GM12878 (cell line): ENCODE data around the gene DHRS7C. TPM values are rescaled to one million over a fixed set of nuclear protein-coding genes. Genes with fewer than 3 reads are reported as not detected.

Experiments
- ATAC-seq: fragments of 200-7000 bp; cut with Tn5 transposase; 3 replicates; pipeline ENCODE4 v1.9.1; 2020; ENCODE audit warnings: mild to moderate bottlenecking, moderate library complexity
- BruUV-seq: library from RNA; stranded (reverse); fragments of 400-500 nt; replicated peaks from 2 replicates; lab custom pipeline; 2021; lab: Mats Ljungman, UMichigan
- CTCF ChIA-PET: fragments of 300-600 bp; sonication (Branson Sonifier 250); formaldehyde crosslinking; extraction: SDS; loops from one replicate; lab custom pipeline; 2021; ENCODE audit warnings: inconsistent platforms; lab: Yijun Ruan, JAX
- POLR2A ChIA-PET: fragments of 350-600 bp; formaldehyde crosslinking; extraction: SDS; loops from one replicate; lab custom pipeline; 2021; ENCODE audit warnings: inconsistent platforms; lab: Charles Lee
- RAD21 ChIA-PET: fragments of 300-600 bp; sonication (Branson Sonifier 250); formaldehyde crosslinking; loops from one replicate; lab custom pipeline; 2023; ENCODE audit warnings: antibody characterized with exemption; ENCODE audit not compliant: unreplicated experiment; lab: Charles Lee
- SMC1A ChIA-PET: fragments of 300-600 bp; sonication (Branson Sonifier 250); formaldehyde crosslinking; loops from one replicate; lab custom pipeline; 2023; ENCODE audit not compliant: unreplicated experiment, uncharacterized antibody; lab: Charles Lee
- DNase-seq: peaks from one replicate; pipeline ENCODE4 v3.0.0-alpha.2; 2011; ENCODE audit warnings: low read depth, low spot score
- FAIRE-seq: peaks from 3 replicates; lab custom pipeline; 2011; peaks lifted over from hg19 to GRCh38; lab: Jason Lieb, UNC
- H2AFZ ChIP-seq: 2 replicates; pipeline ENCODE4 v1.6.0; 2011; ENCODE audit warnings: low read depth, low read length, control low read depth; ENCODE audit not compliant: control insufficient read depth
- H3K27ac ChIP-seq: 2 replicates; pipeline ENCODE4 v1.5.1; 2011; ENCODE audit warnings: control low read depth; ENCODE audit not compliant: control insufficient read depth, insufficient read depth
- H3K27me3 ChIP-seq, 2 experiments: replicated peaks in 1 of 2; 2 replicates each; pipeline versions ENCODE4 v1.6.0 to v1.6.1; 2011; ENCODE audit warnings: low read length in 1 of 2; ENCODE audit not compliant: control insufficient read depth in 2 of 2, insufficient read depth in 2 of 2
- H3K36me3 ChIP-seq, 2 experiments: 2 replicates each; pipeline ENCODE4 v1.5.1; 2011; ENCODE audit warnings: low read length in 1 of 2; ENCODE audit not compliant: control insufficient read depth in 2 of 2, insufficient read depth in 2 of 2
- H3K4me1 ChIP-seq: 2 replicates; pipeline ENCODE4 v1.6.1; 2011; ENCODE audit warnings: mild to moderate bottlenecking, low read length, moderate library complexity, mixed read lengths; ENCODE audit not compliant: control insufficient read depth, insufficient read depth
- H3K4me2 ChIP-seq: 2 replicates; pipeline ENCODE4 v1.6.0; 2011; ENCODE audit warnings: control low read depth; ENCODE audit not compliant: control insufficient read depth, insufficient read depth
- H3K4me3 ChIP-seq: fragments of 200-600 bp; sonication (generic); 2 replicates; pipeline ENCODE4 v1.5.1; 2016
- H3K79me2 ChIP-seq: 2 replicates; pipeline ENCODE4 v1.6.0; 2011; ENCODE audit warnings: low read length; ENCODE audit not compliant: control insufficient read depth, insufficient read depth
- H3K9ac ChIP-seq: 2 replicates; pipeline ENCODE4 v1.8.0; 2011; ENCODE audit warnings: low read length, control low read depth, mixed read lengths; ENCODE audit not compliant: control insufficient read depth, insufficient read depth
- H3K9me3 ChIP-seq: replicated peaks from 3 replicates; pipeline ENCODE4 v1.5.1; 2011; ENCODE audit warnings: mild to moderate bottlenecking, low read length; ENCODE audit not compliant: control insufficient read depth, insufficient read depth
- H4K20me1 ChIP-seq: 2 replicates; pipeline ENCODE4 v1.6.0; 2011; ENCODE audit not compliant: control insufficient read depth, insufficient read depth
- ATF7 ChIP-seq: fragments of 450-650 bp; IDR thresholded peaks from 2 replicates; pipeline ENCODE4 v1.6.1; 2016; ENCODE audit warnings: low read depth, mild to moderate bottlenecking
- BCL11A ChIP-seq: IDR thresholded peaks from 2 replicates; pipeline ENCODE4 v1.6.1; 2011; ENCODE audit warnings: low read depth, low read length
- IKZF2 ChIP-seq, 2 experiments: fragments of 450-650 bp; IDR thresholded peaks; 2 replicates each; pipeline ENCODE4 v1.6.1; 2017; ENCODE audit warnings: mild to moderate bottlenecking in 2 of 2, moderate library complexity in 2 of 2
- KAT2A ChIP-seq: conservative IDR thresholded peaks from 2 replicates; pipeline ENCODE4 v1.6.1; 2011; ENCODE audit warnings: low read depth, low read length; ENCODE audit not compliant: control insufficient read depth
- NR2C1 ChIP-seq: fragments of 450-650 bp; IDR thresholded peaks from 2 replicates; pipeline ENCODE4 v1.6.1; 2017; ENCODE audit warnings: antibody characterized with exemption, mild to moderate bottlenecking, moderate library complexity
- PKNOX1 ChIP-seq: fragments of 450-650 bp; IDR thresholded peaks from 2 replicates; pipeline ENCODE4 v1.6.1; 2016; ENCODE audit warnings: mild to moderate bottlenecking
- RAD51 ChIP-seq: fragments of 450-650 bp; IDR thresholded peaks from 2 replicates; pipeline ENCODE4 v1.6.1; 2016; ENCODE audit warnings: moderate library complexity, mild to moderate bottlenecking, inconsistent platforms
- RB1 ChIP-seq: fragments of 450-650 bp; formaldehyde crosslinking; IDR thresholded peaks from 2 replicates; pipeline ENCODE4 v1.6.1; 2017; ENCODE audit warnings: mild to moderate bottlenecking, borderline replicate concordance
- RELA ChIP-seq: fragments of 450-650 bp; IDR thresholded peaks from 2 replicates; pipeline ENCODE4 v1.8.0; 2014; ENCODE audit warnings: borderline replicate concordance; ENCODE audit not compliant: partially characterized antibody
- RFX5 ChIP-seq: IDR thresholded peaks from 2 replicates; pipeline ENCODE4 v1.6.1; 2011; ENCODE audit warnings: low read depth, low read length, improper control_type of control experiment
- STAT1 ChIP-seq: fragments of 450-650 bp; conservative IDR thresholded peaks from 2 replicates; pipeline ENCODE4 v1.6.1; 2014; ENCODE audit warnings: antibody characterized with exemption, mild to moderate bottlenecking
- TAF1 ChIP-seq: IDR thresholded peaks from 2 replicates; pipeline ENCODE4 v1.6.1; 2011; ENCODE audit warnings: mild to moderate bottlenecking, low read depth, low read length, borderline replicate concordance
- TBL1XR1 ChIP-seq: IDR thresholded peaks from 2 replicates; pipeline ENCODE4 v1.6.1; 2012; ENCODE audit warnings: low read depth, low read length, improper control_type of control experiment
- ZBTB33 ChIP-seq: fragments of 450-650 bp; IDR thresholded peaks from 2 replicates; pipeline ENCODE4 v1.6.1; 2017; ENCODE audit warnings: mild to moderate bottlenecking
- ZZZ3 ChIP-seq: IDR thresholded peaks from 2 replicates; pipeline ENCODE4 v1.6.1; 2011; ENCODE audit warnings: low read depth; ENCODE audit not compliant: control insufficient read depth, insufficient read length
- WGBS: methylation state at CpG from one replicate; pipeline ENCODE4 v1.1.6; 2016; ENCODE audit warnings: low lambda C conversion rate; ENCODE audit not compliant: insufficient replicate concordance, insufficient coverage; ENCODE audit errors: missing lambda C conversion rate; 5-methylcytosine and 5-hydroxymethylcytosine counted together
- in situ Hi-C: fragments of 300-500 bp; cut with MboI; formaldehyde crosslinking; loops from 9 replicates; pipeline ENCODE4 v1.14.3; 2018; ENCODE audit warnings: mixed read lengths
- intact Hi-C: fragments of 100-400 bp; cut with micrococcal nuclease; formaldehyde crosslinking; loops from one replicate; pipeline ENCODE4 v1.14.2; 2022; ENCODE audit not compliant: unreplicated experiment
- polyA plus RNA-seq, 11 experiments: library from polyadenylated mRNA; depleted of rRNA in 4 of 11; unstranded in 6 of 11; stranded (reverse) in 5 of 11; fragments of >200 nt; fragmentation: Nextera tagmentation in 4 of 11; fragmentation: Illumina TruSeq in 1 of 11; extraction: Ambion mirVana in 4 of 11; extraction: Trizol in 1 of 11; gene quantifications; 1 replicate in 1 of 11; 2 replicates in 10 of 11; pipeline versions ENCODE4 v1.2.1 to v1.2.3, GENCODE V29; 2011 to 2016; ENCODE audit warnings: inconsistent platforms in 2 of 11, missing spikeins in 2 of 11, low read depth in 1 of 11
- total RNA-seq, 4 experiments: library from RNA; depleted of rRNA in 3 of 4; stranded (reverse); fragments of >200 nt in 3 of 4; fragmentation: Illumina TruSeq in 1 of 4; extraction: Trizol in 1 of 4; gene quantifications; 2 replicates each; pipeline versions ENCODE4 v1.2.1 to v1.2.3, GENCODE V29; 2013 to 2021

The DHRS7C gene
- total and polyA plus RNA-seq, 10 of the 15 experiments (the other 5 are each of a cell fraction or from before 2014, with no cell fraction given) = not detected

GRCh38 chr17:9729735-9730420 is 61.5 kb downstream of the DHRS7C start:
- WGBS = 18% methylated on average over 10 of the region's 11 CpGs
- intact Hi-C loops (loop anchor here (2.0 kb wide), 1 partner anchor 39 kb away; no protein-coding TSS in a partner anchor), in situ Hi-C loops (no loop called here)
- ChIA-PET SMC1A (no interaction called here), CTCF (interaction anchor here (0.7 to 1.7 kb wide), 4 partner anchors 9 to 41 kb away, joined by 3 to 5 read pairs (median 4); no protein-coding TSS in a partner anchor), POLR2A (interaction anchor here (0.7 kb wide), 1 partner anchor 13 kb away, joined by 4 read pairs; no protein-coding TSS in a partner anchor), RAD21 (interaction anchor here (1.4 kb wide), 1 partner anchor 39 kb away, joined by 3 read pairs; no protein-coding TSS in a partner anchor)
- H3K27ac ChIP-seq = no peak overlapping the region
- H3K27me3 ChIP-seq = no peaks in the 10 kb centered on the region; a peak in 1 of 4 replicates
- H3K9me3 ChIP-seq = no peaks in the 10 kb centered on the region
- no peak overlapping the region for H3K9ac ChIP-seq
- FAIRE-seq = no peak
- no peaks in the 10 kb centered on the region for H3K36me3 ChIP-seq
- H3K4me3 ChIP-seq = no peak overlapping the region
- no peaks in the 10 kb centered on the region for H4K20me1 ChIP-seq
- TF ChIP-seq STAT1 (no peak), RFX5 (no peak), NR2C1 (no peak), ZZZ3 (no peak), ZBTB33 (no peak), KAT2A (no peak), PKNOX1 (no peak), TAF1 (no peak), BCL11A (no peak), RB1 (no peak), ATF7 (no peak), RELA (no peak), RAD51 (no peak), TBL1XR1 (no peak), IKZF2 (IDR thresholded peaks at IDR 0.05) (no peak)
- H3K4me1 ChIP-seq = no peaks in the 10 kb centered on the region
- no peak for DNase-seq
- ATAC-seq = no peak
- H2AFZ ChIP-seq = no peak overlapping the region
- BruUV-seq = no TSS peak
- no peak overlapping the region for H3K4me2 ChIP-seq
- no peaks in the 10 kb centered on the region for H3K79me2 ChIP-seq
